Measurements from ENCODE around the gene CHD6. TPM values are rescaled to one million over a fixed set of nuclear protein-coding genes. Genes with fewer than 3 reads are reported as not detected.
A peak's percentile ranks its signal among the peaks of the same experiment; 100 is the strongest.

Gene CHD6
- total RNA-seq, 1 experiment from 2014 or later = 80.5 TPM

GRCh38 chr20:41406353-41406752, 211.8 kb downstream of the CHD6 start:
- peaks cover 64% of the 10 kb centered on the region for H3K36me3 Mint-ChIP-seq (ENCODE audit: insufficient read depth, unreplicated experiment)
- Histone ChIP-seq H3K4me1 (peaks cover 15% of the 10 kb centered on the region), H3K36me3 (ENCODE audit: control insufficient read depth, insufficient read depth, low read length) (peaks cover 19% of the 10 kb centered on the region), H3K4me3 (ENCODE audit: low read depth, low read length) (no peak overlapping the region), H3K27me3 (replicated peaks; ENCODE audit: control insufficient read depth, insufficient read depth, low read length) (no peaks in the 10 kb centered on the region), H3K9me3 (no peaks in the 10 kb centered on the region)
- TF ChIP-seq CTCF (IDR thresholded peaks at IDR 0.05; ENCODE audit: insufficient read depth in 1 of 2, low read depth in 1 of 2, low read length in 1 of 2, severe bottlenecking in 1 of 2, unreplicated experiment in 1 of 2) = no peak
- H3K4me1 Mint-ChIP-seq (ENCODE audit: low read depth, unreplicated experiment) = peaks cover 13% of the 10 kb centered on the region
- no peaks in the 10 kb centered on the region for H3K27me3 Mint-ChIP-seq (ENCODE audit: insufficient read depth, unreplicated experiment)
- BruUV-seq (replicated peaks) = no TSS peak
- ChIA-PET POLR2A (interaction anchor here (1.0 kb wide), 1 partner anchor 66 kb away, joined by 6 read pairs; the partner anchor contains the start of gene LPIN3), CTCF (interaction anchor here (2.1 kb wide), 1 partner anchor 66 kb away, joined by 10 read pairs; the partner anchor contains the start of gene LPIN3)
- H3K4me3 Mint-ChIP-seq (ENCODE audit: unreplicated experiment) = peak overlapping the region; percentile 3
- H3K9me3 Mint-ChIP-seq (ENCODE audit: unreplicated experiment) = no peaks in the 10 kb centered on the region
- peak overlapping the region; percentile 65 for H3K27ac Mint-ChIP-seq (ENCODE audit: unreplicated experiment)
- no peak for DNase-seq
- intact Hi-C loops (cut with micrococcal nuclease; ENCODE audit: unreplicated experiment) = no loop called here

- ChIA-PET CTCF (interaction anchor here (0.7 to 2.1 kb wide), 2 partner anchors 16 to 65 kb away, joined by 3 to 10 read pairs; partner anchors contain the start of gene LPIN3), POLR2A (no interaction called here)
- TF ChIP-seq CTCF (IDR thresholded peaks at IDR 0.05; ENCODE audit: insufficient read depth in 1 of 2, low read depth in 1 of 2, low read length in 1 of 2, severe bottlenecking in 1 of 2, unreplicated experiment in 1 of 2) = no peak
These were observed 212.7 kb downstream of the CHD6 start for GRCh38 chr20:41405436-41405835.

GRCh38 chr20:41403604-41404003, 214.6 kb downstream of the CHD6 start:
- H3K9me3 Mint-ChIP-seq (ENCODE audit: unreplicated experiment) = no peaks in the 10 kb centered on the region
- no peak overlapping the region for H3K4me3 ChIP-seq (ENCODE audit: low read depth, low read length)
- peaks cover 13% of the 10 kb centered on the region for H3K36me3 ChIP-seq (ENCODE audit: control insufficient read depth, insufficient read depth, low read length)
- BruUV-seq (replicated peaks) = no TSS peak
- H3K27ac Mint-ChIP-seq (ENCODE audit: unreplicated experiment) = no peak overlapping the region
- H3K9me3 ChIP-seq = no peaks in the 10 kb centered on the region
- CTCF ChIA-PET = no interaction called here
- H3K4me3 Mint-ChIP-seq (ENCODE audit: unreplicated experiment) = no peak overlapping the region
- no peak for TF ChIP-seq CTCF (IDR thresholded peaks at IDR 0.05; ENCODE audit: insufficient read depth in 1 of 2, low read depth in 1 of 2, low read length in 1 of 2, severe bottlenecking in 1 of 2, unreplicated experiment in 1 of 2)
- no peaks in the 10 kb centered on the region for H3K27me3 ChIP-seq (replicated peaks; ENCODE audit: control insufficient read depth, insufficient read depth, low read length)
- no peak for DNase-seq
- intact Hi-C loops (cut with micrococcal nuclease; ENCODE audit: unreplicated experiment) = no loop called here
- H3K36me3 Mint-ChIP-seq (ENCODE audit: insufficient read depth, unreplicated experiment) = peaks cover 66% of the 10 kb centered on the region
- H3K4me1 ChIP-seq = peaks cover 15% of the 10 kb centered on the region
- H3K4me1 Mint-ChIP-seq (ENCODE audit: low read depth, unreplicated experiment) = peaks cover 13% of the 10 kb centered on the region
- H3K27me3 Mint-ChIP-seq (ENCODE audit: insufficient read depth, unreplicated experiment) = no peaks in the 10 kb centered on the region
- POLR2A ChIA-PET = no interaction called here

More at GRCh38 chr20:41405436-41405835, 212.7 kb downstream of the CHD6 start:
- no peaks in the 10 kb centered on the region for H3K9me3 Mint-ChIP-seq (ENCODE audit: unreplicated experiment)
- H3K27me3 Mint-ChIP-seq (ENCODE audit: insufficient read depth, unreplicated experiment) = no peaks in the 10 kb centered on the region
- H3K4me1 ChIP-seq = peaks cover 15% of the 10 kb centered on the region
- H3K9me3 ChIP-seq = no peaks in the 10 kb centered on the region
- peaks cover 13% of the 10 kb centered on the region for H3K4me1 Mint-ChIP-seq (ENCODE audit: low read depth, unreplicated experiment)
- intact Hi-C loops (cut with micrococcal nuclease; ENCODE audit: unreplicated experiment) = no loop called here
- no peaks in the 10 kb centered on the region for H3K27me3 ChIP-seq (replicated peaks; ENCODE audit: control insufficient read depth, insufficient read depth, low read length)
- no peak overlapping the region for H3K27ac Mint-ChIP-seq (ENCODE audit: unreplicated experiment)
- peaks cover 18% of the 10 kb centered on the region for H3K36me3 ChIP-seq (ENCODE audit: control insufficient read depth, insufficient read depth, low read length)
- BruUV-seq (replicated peaks) = no TSS peak
- peaks cover 71% of the 10 kb centered on the region for H3K36me3 Mint-ChIP-seq (ENCODE audit: insufficient read depth, unreplicated experiment)
- H3K4me3 Mint-ChIP-seq (ENCODE audit: unreplicated experiment) = no peak overlapping the region
- no peak for DNase-seq
- no peak overlapping the region for H3K4me3 ChIP-seq (ENCODE audit: low read depth, low read length)
